Smooth muscle cell (in vitro differentiated cells): ENCODE data around the gene YPEL1. TPM values are rescaled to one million over a fixed set of nuclear protein-coding genes. Genes with fewer than 3 reads are reported as not detected.

ENCODE experiments used
- DNase-seq: peaks from one replicate; lab custom pipeline; 2025; ENCODE audit not compliant: unreplicated experiment; lab: John Stamatoyannopoulos, UW
- H2AFZ ChIP-seq: fragments of 200-600 bp; sonication (generic); 2 replicates; pipeline ENCODE4 v1.6.0; 2016; ENCODE audit warnings: antibody characterized with exemption, low read depth, mild to moderate bottlenecking
- H3F3A ChIP-seq: fragments of 200-600 bp; sonication (generic); 2 replicates; pipeline ENCODE4 v1.6.0; 2017; ENCODE audit warnings: antibody characterized with exemption, low read depth
- H3K27ac ChIP-seq: fragments of 200-600 bp; sonication (generic); 2 replicates; pipeline ENCODE4 v1.5.1; 2016; ENCODE audit warnings: low read depth, mild to moderate bottlenecking
- H3K27me3 ChIP-seq: fragments of 200-600 bp; sonication (generic); 2 replicates; pipeline ENCODE4 v1.6.1; 2016; ENCODE audit warnings: low read depth, mild to moderate bottlenecking
- H3K36me3 ChIP-seq: fragments of 200-600 bp; sonication (generic); 2 replicates; pipeline ENCODE4 v1.5.1; 2016; ENCODE audit warnings: low read depth
- H3K4me1 ChIP-seq: fragments of 200-600 bp; sonication (generic); 2 replicates; pipeline ENCODE4 v1.5.1; 2016; ENCODE audit warnings: low read depth
- H3K4me2 ChIP-seq: fragments of 200-600 bp; sonication (generic); 2 replicates; pipeline ENCODE4 v1.6.0; 2016; ENCODE audit warnings: mild to moderate bottlenecking
- H3K4me3 ChIP-seq: fragments of 200-600 bp; sonication (generic); 2 replicates; pipeline ENCODE4 v1.5.1; 2016; ENCODE audit warnings: mild to moderate bottlenecking
- H3K79me2 ChIP-seq: fragments of 200-600 bp; sonication (generic); 2 replicates; pipeline ENCODE4 v1.6.0; 2016; ENCODE audit warnings: low read depth, mild to moderate bottlenecking
- H3K9ac ChIP-seq: fragments of 200-600 bp; sonication (generic); 2 replicates; pipeline ENCODE4 v1.6.0; 2016; ENCODE audit warnings: low read depth
- H3K9me3 ChIP-seq: fragments of 200-600 bp; sonication (generic); replicated peaks from 2 replicates; pipeline ENCODE4 v1.5.1; 2016; ENCODE audit warnings: low read depth
- H4K20me1 ChIP-seq: fragments of 200-600 bp; sonication (generic); 2 replicates; pipeline ENCODE4 v1.6.0; 2016; ENCODE audit warnings: low read depth
- WGBS: methylation state at CpG from one replicate; pipeline ENCODE4 v1.1.7; 2016; ENCODE audit warnings: low lambda C conversion rate; 5-methylcytosine and 5-hydroxymethylcytosine counted together
- polyA plus RNA-seq: library from polyadenylated mRNA; unstranded; fragments of >200 nt; fragmentation: Nextera tagmentation; extraction: Ambion mirVana; gene quantifications from 2 replicates; pipeline ENCODE4 v1.2.1, GENCODE V29; 2016
- total RNA-seq: library from RNA; depleted of rRNA; stranded (reverse); fragments of >200 nt; gene quantifications from 2 replicates; pipeline ENCODE4 v1.2.3, GENCODE V29; 2014
- TF ChIP-seq, protein P1 (sequence below): fragments of 200-600 bp; sonication (generic); IDR thresholded peaks from 2 replicates; pipeline ENCODE4 v1.5.1; 2017; ENCODE audit warnings: borderline replicate concordance, mild to moderate bottlenecking, antibody characterized with exemption; ENCODE audit not compliant: insufficient read depth, poor library complexity, severe bottlenecking

YPEL1 gene
- total and polyA plus RNA-seq, 2 experiments from 2014 or later = 1.8 to 4.1 TPM

GRCh38 chr22:21741790-21742189 is 6.2 kb upstream of the YPEL1 start:
- Histone ChIP-seq H3K79me2 (no peaks in the 10 kb centered on the region), H3K4me2 (no peak overlapping the region), H3K27ac (no peak overlapping the region), H3K9me3 (no peaks in the 10 kb centered on the region), H3K4me3 (no peak overlapping the region), H4K20me1 (no peaks in the 10 kb centered on the region), H3K36me3 (no peaks in the 10 kb centered on the region), H2AFZ (no peak overlapping the region), H3F3A (no peaks in the 10 kb centered on the region), H3K9ac (no peak overlapping the region), H3K27me3 (peaks cover 5% of the 10 kb centered on the region), H3K4me1 (no peaks in the 10 kb centered on the region)
- WGBS = 89% methylated on average over 6 of the region's 6 CpGs
- no peak for DNase-seq
- TF ChIP-seq, protein P1, sequence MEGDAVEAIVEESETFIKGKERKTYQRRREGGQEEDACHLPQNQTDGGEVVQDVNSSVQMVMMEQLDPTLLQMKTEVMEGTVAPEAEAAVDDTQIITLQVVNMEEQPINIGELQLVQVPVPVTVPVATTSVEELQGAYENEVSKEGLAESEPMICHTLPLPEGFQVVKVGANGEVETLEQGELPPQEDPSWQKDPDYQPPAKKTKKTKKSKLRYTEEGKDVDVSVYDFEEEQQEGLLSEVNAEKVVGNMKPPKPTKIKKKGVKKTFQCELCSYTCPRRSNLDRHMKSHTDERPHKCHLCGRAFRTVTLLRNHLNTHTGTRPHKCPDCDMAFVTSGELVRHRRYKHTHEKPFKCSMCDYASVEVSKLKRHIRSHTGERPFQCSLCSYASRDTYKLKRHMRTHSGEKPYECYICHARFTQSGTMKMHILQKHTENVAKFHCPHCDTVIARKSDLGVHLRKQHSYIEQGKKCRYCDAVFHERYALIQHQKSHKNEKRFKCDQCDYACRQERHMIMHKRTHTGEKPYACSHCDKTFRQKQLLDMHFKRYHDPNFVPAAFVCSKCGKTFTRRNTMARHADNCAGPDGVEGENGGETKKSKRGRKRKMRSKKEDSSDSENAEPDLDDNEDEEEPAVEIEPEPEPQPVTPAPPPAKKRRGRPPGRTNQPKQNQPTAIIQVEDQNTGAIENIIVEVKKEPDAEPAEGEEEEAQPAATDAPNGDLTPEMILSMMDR = no peak

- 87% methylated on average over 10 of the region's 10 CpGs for WGBS
- Histone ChIP-seq H3K9ac (no peak overlapping the region), H3K36me3 (no peaks in the 10 kb centered on the region), H3K27ac (no peak overlapping the region), H3K4me1 (peaks cover 4% of the 10 kb centered on the region), H3K27me3 (peaks cover 5% of the 10 kb centered on the region), H3F3A (no peaks in the 10 kb centered on the region), H2AFZ (no peak overlapping the region), H4K20me1 (no peaks in the 10 kb centered on the region), H3K4me3 (no peak overlapping the region), H3K9me3 (no peaks in the 10 kb centered on the region), H3K4me2 (no peak overlapping the region), H3K79me2 (no peaks in the 10 kb centered on the region)
- TF ChIP-seq, protein P1 = no peak
- DNase-seq = no peak
Observed at GRCh38 chr22:21741059-21741458, 5.5 kb upstream of the YPEL1 start.

DNA sequence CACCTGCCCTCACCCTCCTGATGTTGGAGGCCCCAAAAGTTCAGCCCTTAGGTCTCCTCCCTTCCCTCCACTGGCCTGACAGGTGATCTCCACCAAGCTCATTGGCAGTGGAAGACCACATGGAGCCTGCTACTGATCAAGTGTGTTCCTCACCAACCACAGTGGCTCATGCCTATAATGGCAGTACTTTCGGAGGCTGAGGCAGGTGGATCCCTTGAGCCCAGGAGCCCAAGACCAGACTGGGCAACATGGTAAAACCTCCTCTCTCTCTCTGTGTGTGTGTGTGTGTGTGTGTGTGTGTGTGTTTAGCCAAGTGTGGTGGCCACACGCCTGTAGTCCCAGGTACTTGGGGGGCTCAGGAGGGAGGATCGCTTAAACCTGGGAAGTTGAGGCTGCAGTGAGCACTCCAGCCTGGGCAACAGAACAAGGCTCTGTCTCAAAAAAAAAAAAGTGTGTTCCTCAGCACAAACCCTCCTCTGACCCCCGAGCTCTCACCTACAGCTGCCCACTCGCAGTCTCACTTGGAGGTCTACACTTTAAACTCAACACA is 4.3 kb upstream of the YPEL1 start:
- DNase-seq = no peak
- 94% methylated on average over 5 of the region's 5 CpGs for WGBS
- H3K79me2 ChIP-seq = no peaks in the 10 kb centered on the region
- no peak overlapping the region for H3K27ac ChIP-seq
- H2AFZ ChIP-seq = no peak overlapping the region
- peaks cover 7% of the 10 kb centered on the region for H3K4me1 ChIP-seq
- TF ChIP-seq, protein P1 = no peak
- H3K36me3 ChIP-seq = no peaks in the 10 kb centered on the region
- no peaks in the 10 kb centered on the region for H4K20me1 ChIP-seq
- H3K4me2 ChIP-seq = no peak overlapping the region
- no peaks in the 10 kb centered on the region for H3K9me3 ChIP-seq
- H3F3A ChIP-seq = no peaks in the 10 kb centered on the region
- peaks cover 5% of the 10 kb centered on the region for H3K27me3 ChIP-seq
- H3K4me3 ChIP-seq = no peak overlapping the region
- H3K9ac ChIP-seq = no peak overlapping the region

GRCh38 chr22:21738966-21739365 is 3.4 kb upstream of the YPEL1 start:
- no peaks in the 10 kb centered on the region for H4K20me1 ChIP-seq
- H2AFZ ChIP-seq = no peak overlapping the region
- no peaks in the 10 kb centered on the region for H3K79me2 ChIP-seq
- no peaks in the 10 kb centered on the region for H3K36me3 ChIP-seq
- no peak overlapping the region for H3K4me2 ChIP-seq
- 77% methylated on average over 7 of the region's 7 CpGs for WGBS
- H3F3A ChIP-seq = no peaks in the 10 kb centered on the region
- peaks cover 13% of the 10 kb centered on the region for H3K4me1 ChIP-seq
- no peak overlapping the region for H3K4me3 ChIP-seq
- TF ChIP-seq, protein P1 = no peak
- no peak overlapping the region for H3K9ac ChIP-seq
- H3K27ac ChIP-seq = no peak overlapping the region
- peaks cover 14% of the 10 kb centered on the region for H3K27me3 ChIP-seq
- no peaks in the 10 kb centered on the region for H3K9me3 ChIP-seq
- no peak for DNase-seq
